GM21526 (cell line): ENCODE results near the gene ECT2L.
A peak's percentile ranks its signal among the peaks of the same experiment; 100 is the strongest.

Source experiments
- ATAC-seq: cut with Tn5 transposase; IDR thresholded peaks from one replicate; pipeline ENCODE4 v1.9.1; 2021; ENCODE audit warnings: moderate library complexity; ENCODE audit not compliant: unreplicated experiment, low FRiP score

The ECT2L gene

GRCh38 chr6:138795809-138796603 is at the start of gene ECT2L:
ECT2L (plus strand) TSS chr6:138796087; CDS start chr6:138813275, 17,188 bp downstream.
- ATAC-seq, result no peak

GRCh38 chr6:138752017-138752416 is 43.9 kb upstream of the ECT2L start:
- no peak for ATAC-seq

GRCh38 chr6:138757136-138757535 is 38.8 kb upstream of the ECT2L start:
- no peak for ATAC-seq

GRCh38 chr6:138765896-138766655 is 29.8 kb upstream of the ECT2L start:
- no peak for ATAC-seq

GRCh38 chr6:138769102-138769676 is 26.7 kb upstream of the ECT2L start:
- no peak for ATAC-seq

DNA sequence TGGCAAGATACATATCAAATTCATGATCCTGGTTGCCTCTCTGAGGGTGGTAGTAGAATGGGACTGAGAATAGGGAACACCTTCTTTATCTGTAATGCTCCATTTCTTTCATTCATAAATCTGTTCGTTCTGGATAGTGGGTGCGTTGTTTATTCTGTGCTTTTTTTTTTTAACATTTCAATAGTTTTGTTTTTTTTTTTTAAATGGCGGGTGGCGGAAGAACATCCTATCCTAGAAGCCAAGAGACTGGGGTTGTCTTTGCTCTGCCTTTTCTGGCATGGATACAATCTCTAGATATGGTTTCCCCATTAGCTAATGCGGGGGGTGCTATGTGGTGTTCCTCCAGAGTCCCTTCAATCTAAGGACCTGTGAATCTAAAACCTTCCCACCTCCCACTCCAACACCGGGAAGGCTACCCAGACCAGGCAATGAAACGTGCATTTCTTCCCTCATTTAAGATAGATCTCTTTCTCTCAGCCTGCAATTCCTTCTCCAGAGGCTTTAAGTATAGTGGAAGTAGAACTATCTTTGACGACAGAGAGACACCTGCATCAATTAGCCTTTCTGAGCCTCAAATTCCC is 23.2 kb upstream of the ECT2L start:
- no peak for ATAC-seq

DNA sequence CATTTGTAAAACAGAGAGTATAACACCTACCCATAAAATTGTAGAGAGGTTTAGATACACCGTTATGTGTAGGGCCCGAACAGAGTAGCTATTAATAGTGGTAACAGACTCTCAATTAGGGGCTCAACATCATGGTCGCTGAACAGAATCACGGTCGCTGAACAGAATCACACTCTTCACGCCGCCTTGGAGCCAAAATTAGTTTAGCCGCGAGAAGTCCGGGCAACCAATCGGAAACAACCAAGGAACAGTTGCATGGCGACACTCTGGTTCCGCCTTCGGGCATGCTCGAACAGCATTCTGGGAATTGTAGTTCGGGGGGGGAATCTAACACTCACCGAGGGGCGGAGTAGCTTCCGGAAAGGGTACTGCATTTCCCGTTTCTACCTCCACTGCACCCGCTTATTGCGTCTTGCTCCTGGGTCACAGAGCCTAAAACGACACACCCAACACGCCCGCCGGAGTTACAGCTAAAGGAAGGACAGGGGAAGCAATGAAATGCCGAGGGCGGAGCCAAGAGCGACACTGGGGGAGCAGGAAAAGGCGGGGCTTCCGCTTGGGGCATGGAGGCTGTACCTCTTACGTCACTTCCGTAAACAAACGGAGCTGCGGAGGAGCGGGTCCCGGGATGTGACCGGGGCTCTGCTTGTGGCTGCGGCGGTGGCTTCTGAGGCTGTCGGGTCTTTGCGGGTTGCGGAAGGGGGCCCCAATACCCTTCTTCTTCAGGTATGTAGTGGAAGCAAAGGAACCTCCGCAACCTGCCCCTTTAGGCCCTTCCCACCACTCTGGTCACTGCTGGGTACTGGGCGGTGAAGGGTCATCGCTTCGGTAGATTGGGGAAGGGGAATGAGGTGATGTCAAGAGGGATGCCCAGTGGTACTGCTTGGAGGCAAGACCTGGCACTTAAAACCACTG is 22.5 kb upstream of the ECT2L start, which contains the start of gene CCDC28A:
Gene CCDC28A, plus strand, starts transcription at position 593 of the 915 bp plus-strand sequence. CDS start 2,352 bp downstream, outside the sequence.
- peak; percentile 93 for ATAC-seq

DNA sequence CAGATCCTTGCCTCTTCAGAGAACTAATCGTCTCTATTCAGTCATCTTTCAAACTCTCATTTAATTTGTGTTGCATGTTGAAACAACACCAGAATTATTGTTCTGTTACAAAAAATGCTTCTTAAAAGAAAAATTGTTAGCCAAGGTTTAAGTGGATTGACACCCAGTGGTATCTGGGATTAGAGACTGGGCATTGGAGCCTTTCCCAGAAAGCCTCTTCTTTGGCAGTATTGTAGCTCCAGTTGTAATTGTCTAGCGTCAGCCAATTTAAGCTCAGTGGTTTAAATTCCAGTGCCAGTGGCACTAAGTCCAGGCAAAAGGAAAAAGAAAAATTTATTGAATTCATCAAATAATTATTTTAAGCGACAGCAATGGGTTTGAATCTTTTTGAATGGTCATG is 21.5 kb upstream of the ECT2L start:
- no peak for ATAC-seq

GRCh38 chr6:138776659-138777058 is 19.2 kb upstream of the ECT2L start:
- ATAC-seq, result no peak

DNA sequence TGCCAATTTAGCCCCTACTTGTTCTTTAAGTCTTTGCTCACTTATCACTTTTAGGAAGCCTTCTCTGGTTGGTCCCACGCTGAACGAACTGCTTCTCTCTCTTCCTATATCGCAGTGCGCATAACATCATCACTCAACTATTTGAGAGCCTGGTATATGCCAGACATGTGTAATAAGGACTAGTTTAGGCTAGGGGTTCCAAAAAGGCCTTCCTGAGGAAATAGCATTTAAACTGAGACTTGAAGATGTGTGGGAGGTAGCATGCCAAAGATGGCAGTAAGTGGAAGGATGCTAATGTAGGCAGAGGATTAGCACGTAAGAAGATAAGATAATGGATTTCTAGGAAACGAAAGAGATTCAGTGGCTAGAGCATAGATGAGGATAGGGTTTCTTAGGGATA is 17.6 kb upstream of the ECT2L start:
- no peak for ATAC-seq

DNA sequence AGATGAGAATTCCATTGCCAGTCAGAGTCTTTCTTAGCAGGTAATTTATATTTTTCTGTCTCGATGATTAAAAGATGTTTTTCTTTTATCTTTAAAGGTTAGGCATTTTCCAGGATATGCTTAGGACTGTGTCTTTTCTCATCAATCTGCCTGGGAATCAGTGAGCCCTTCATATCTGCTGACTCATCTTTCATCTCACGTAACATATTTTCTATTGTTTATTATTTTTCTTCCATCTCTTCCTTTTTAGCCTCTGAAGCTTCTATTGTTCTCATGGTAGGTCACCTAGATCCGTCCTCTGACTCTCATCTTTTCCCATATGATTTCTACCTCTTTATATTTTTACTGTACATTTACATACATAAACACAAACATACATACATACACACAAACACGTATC is 13.6 kb upstream of the ECT2L start:
- ATAC-seq, result no peak

DNA sequence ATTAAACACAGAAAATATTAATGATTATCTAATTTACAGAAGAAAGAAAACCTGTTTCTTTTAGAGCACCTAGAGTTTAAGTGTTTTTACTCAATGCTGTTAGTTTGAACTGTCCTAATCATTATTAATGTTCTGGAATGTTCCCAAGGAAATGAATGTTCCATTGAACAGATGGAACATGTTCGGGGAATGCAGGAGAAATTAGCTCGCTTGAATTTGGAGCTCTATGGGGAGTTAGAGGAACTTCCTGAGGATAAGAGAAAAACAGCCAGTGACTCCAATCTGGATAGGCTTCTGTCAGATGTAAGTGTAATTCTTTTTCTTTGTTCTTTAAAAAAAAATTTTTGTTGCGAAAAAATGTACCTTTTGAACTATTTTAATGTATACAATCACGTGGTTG is 10.8 kb upstream of the ECT2L start:
- no peak for ATAC-seq

GRCh38 chr6:138785980-138786379 is 9.9 kb upstream of the ECT2L start:
- ATAC-seq, result no peak

DNA sequence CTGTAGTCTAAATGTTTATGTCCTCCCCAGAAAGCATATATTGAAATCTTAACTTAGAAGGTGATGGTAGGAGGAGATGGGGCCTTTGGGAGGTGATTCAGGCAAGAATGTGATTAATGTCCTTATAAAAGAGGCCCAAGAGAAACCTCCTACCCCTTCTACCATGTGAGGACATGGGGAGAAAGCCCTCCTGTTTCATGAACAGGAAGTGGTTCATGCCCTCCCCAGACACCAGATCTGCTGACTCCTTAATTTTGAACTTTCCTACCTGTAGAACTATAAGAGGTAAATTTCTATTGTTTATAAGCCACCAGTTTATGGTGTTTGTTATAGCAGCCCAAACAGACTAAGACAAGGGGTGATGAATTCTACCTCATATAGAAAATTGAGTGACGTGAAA is 8.7 kb upstream of the ECT2L start:
- no peak for ATAC-seq

DNA sequence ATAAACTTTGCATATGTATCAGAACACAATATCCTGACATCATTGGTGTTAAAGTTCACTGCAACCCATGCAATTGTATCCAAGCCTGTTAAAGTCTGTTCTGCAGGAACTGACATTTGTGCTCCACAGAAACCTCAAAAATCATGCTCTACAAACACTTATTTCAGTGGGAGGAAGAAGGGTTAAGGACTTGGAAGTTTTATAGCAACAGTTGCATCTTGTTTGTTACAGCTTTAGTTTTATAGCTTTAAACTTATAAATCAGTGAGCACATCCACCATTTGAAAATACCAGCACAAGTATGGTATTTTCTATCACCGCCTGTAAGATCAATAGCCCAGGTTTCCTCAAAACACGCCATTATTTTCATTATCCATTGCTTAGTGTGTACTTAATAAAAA is 884 bp downstream of the ECT2L start:
- ATAC-seq, result no peak

DNA sequence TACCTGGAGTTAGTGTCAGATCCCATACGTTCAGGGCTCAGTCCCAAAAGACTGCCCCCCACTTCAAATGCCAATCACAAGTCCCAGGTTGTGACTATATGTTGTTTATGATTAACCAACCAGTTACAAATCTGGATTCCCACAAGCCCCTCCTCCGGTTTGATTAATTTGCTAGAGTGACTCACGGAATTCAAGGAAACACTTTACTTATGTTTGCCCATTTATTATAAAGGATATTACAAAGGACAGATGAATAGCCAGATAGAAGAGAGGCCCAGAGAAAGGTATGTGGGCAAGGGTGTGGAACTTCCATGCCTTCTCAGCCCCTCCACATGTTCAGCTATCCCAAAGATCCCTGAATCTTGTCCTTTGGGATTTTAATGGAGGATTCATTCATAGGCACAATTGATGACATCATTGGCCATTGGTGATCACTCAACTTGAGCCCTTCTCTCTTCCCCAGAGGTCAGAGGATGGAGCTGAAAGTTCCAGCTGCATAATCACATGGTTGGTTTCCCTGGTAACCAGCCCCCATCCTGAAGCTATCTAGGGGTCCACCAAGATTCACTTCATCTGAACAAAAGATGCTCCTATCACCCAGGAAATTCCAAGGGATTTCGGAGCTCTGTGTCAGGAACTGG is 2.0 kb downstream of the ECT2L start:
- no peak for ATAC-seq

DNA sequence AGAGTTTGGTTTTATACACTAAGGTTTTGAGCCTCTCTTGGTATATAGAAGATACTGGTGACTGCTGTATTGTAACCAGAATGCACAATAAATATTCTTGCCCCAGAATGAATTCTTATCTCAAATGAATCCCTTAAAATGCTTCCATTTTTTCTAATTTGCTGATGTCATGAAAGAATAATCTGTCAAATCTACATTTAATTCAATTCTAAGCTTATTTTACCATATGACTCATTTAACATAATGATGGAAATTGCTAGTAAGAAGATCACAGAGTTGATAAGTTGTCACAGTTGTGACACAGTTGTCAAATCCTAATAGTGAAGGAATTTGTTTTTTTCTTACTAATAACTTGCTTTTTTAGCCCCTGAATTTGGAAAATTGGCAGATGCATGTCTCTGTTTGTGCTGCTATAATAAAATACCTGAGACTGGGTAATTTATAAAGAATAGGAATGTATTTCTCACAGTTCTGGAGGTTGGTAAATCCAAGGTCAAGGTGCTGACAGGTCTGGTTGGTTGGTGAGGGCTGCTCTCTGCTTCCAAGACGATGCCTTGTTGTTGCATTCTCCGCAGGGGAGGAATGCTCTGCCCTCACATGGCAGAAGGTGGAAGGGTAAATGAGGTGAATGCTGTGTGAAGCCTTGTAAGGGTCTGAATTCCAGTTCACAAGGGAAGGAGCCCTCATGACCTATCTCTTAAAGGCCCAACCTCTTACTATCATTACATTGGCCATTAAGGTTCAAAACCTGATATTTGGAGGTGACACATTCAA is 4.7 kb downstream of the ECT2L start:
- ATAC-seq, result no peak

GRCh38 chr6:138803331-138803730 is 7.4 kb downstream of the ECT2L start:
- ATAC-seq, result no peak

GRCh38 chr6:138803861-138804260 is 8.0 kb downstream of the ECT2L start:
- ATAC-seq, result no peak
